Mesendoderm (in vitro differentiated cells): ENCODE measurements around the gene SLAMF6.
"Not testable (repeated sequence)": the region's sequence is repeated elsewhere in the genome, so short reads cannot be mapped to it uniquely, and the experiment has no call there.

Source experiments
- DNase-seq: peaks from one replicate; pipeline ENCODE4 v3.0.0; 2013
- H2AK5ac ChIP-seq: 2 replicates; pipeline ENCODE4 v1.6.1; 2013; ENCODE audit warnings: low read length, inconsistent platforms
- H2BK120ac ChIP-seq: 2 replicates; pipeline ENCODE4 v1.6.1; 2013; ENCODE audit warnings: low read depth, mild to moderate bottlenecking, low read length, moderate library complexity, mixed read lengths
- H2BK15ac ChIP-seq: replicated peaks from 2 replicates; pipeline ENCODE4 v1.6.1; 2013; ENCODE audit warnings: low read depth, mild to moderate bottlenecking, moderate library complexity
- H2BK5ac ChIP-seq: 2 replicates; pipeline ENCODE4 v1.6.1; 2013; ENCODE audit warnings: low read length, inconsistent platforms
- H3K18ac ChIP-seq: 2 replicates; pipeline ENCODE4 v1.6.1; 2013; ENCODE audit warnings: mild to moderate bottlenecking, low read length, mixed read lengths
- H3K23ac ChIP-seq: one replicate; pipeline ENCODE4 v1.6.1; 2013; ENCODE audit warnings: low read length
- H3K27ac ChIP-seq: 2 replicates; pipeline ENCODE4 v1.5.1; 2013; ENCODE audit warnings: low read depth, mild to moderate bottlenecking, inconsistent platforms, low read length, moderate library complexity
- H3K27me3 ChIP-seq: 2 replicates; pipeline ENCODE4 v1.6.1; 2013; ENCODE audit warnings: low read length, control low read depth, mild to moderate bottlenecking, inconsistent platforms; ENCODE audit not compliant: insufficient read depth, poor library complexity
- H3K36me3 ChIP-seq: 2 replicates; pipeline ENCODE4 v1.6.1; 2013; ENCODE audit warnings: low read length, inconsistent platforms; ENCODE audit not compliant: control insufficient read depth, insufficient read depth
- H3K4ac ChIP-seq: one replicate; pipeline ENCODE4 v1.6.1; 2013; ENCODE audit warnings: low read depth, mild to moderate bottlenecking, low read length, moderate library complexity
- H3K4me1 ChIP-seq: 2 replicates; pipeline ENCODE4 v1.6.1; 2013; ENCODE audit warnings: low read depth, low read length, inconsistent platforms; ENCODE audit not compliant: control insufficient read depth
- H3K4me2 ChIP-seq: 2 replicates; pipeline ENCODE4 v1.6.1; 2013; ENCODE audit warnings: low read length
- H3K4me3 ChIP-seq: 2 replicates; pipeline ENCODE4 v1.5.1; 2013; ENCODE audit warnings: mild to moderate bottlenecking, low read length
- H3K56ac ChIP-seq: one replicate; pipeline ENCODE4 v1.6.1; 2013; ENCODE audit warnings: low read length
- H3K79me1 ChIP-seq: 2 replicates; pipeline ENCODE4 v1.6.1; 2013; ENCODE audit warnings: low read length, inconsistent platforms
- H3K79me2 ChIP-seq: 2 replicates; pipeline ENCODE4 v1.6.1; 2013; ENCODE audit warnings: mild to moderate bottlenecking, low read length; ENCODE audit not compliant: control insufficient read depth, insufficient read depth
- H3K9ac ChIP-seq: 2 replicates; pipeline ENCODE4 v1.6.1; 2013; ENCODE audit warnings: low read length, inconsistent platforms
- H4K5ac ChIP-seq: one replicate; pipeline ENCODE4 v1.6.1; 2013; ENCODE audit warnings: low read length
- H4K8ac ChIP-seq: one replicate; pipeline ENCODE4 v1.6.1; 2013; ENCODE audit warnings: low read depth, mild to moderate bottlenecking, control low read depth, low read length, moderate library complexity
- WGBS: extraction: QIAGEN DNeasy Blood & Tissue Kit; methylation state at CpG from one replicate; pipeline ENCODE4 v1.1.7; 2013; ENCODE audit warnings: low lambda C conversion rate, missing lambda C conversion rate; ENCODE audit not compliant: insufficient coverage; ENCODE audit errors: extremely low coverage; 5-methylcytosine and 5-hydroxymethylcytosine counted together

Gene SLAMF6

GRCh38 chr1:160565564-160565963 lies 42.5 kb upstream of the SLAMF6 start:
- Histone ChIP-seq H3K27ac (no peak overlapping the region), H3K18ac (no peak overlapping the region), H4K5ac (no peak overlapping the region), H4K8ac (no peak overlapping the region), H2BK5ac (no peak overlapping the region), H3K4me3 (no peak overlapping the region), H3K4me1 (peaks cover 4% of the 10 kb centered on the region), H3K23ac (no peak overlapping the region), H3K27me3 (no peaks in the 10 kb centered on the region), H3K79me2 (no peaks in the 10 kb centered on the region), H3K79me1 (no peaks in the 10 kb centered on the region), H2BK120ac (no peak overlapping the region), H3K4me2 (no peak overlapping the region), H3K36me3 (no peaks in the 10 kb centered on the region), H3K56ac (no peak overlapping the region), H2AK5ac (no peak overlapping the region), H2BK15ac (no peak overlapping the region), H3K4ac (no peak overlapping the region), H3K9ac (no peak overlapping the region)
- WGBS: no CpG with 5 or more reads among the region's 4 CpGs
- no peak for DNase-seq

- not testable (repeated sequence) for H3K27ac ChIP-seq, H4K8ac ChIP-seq, H3K4me3 ChIP-seq, H3K27me3 ChIP-seq, H2BK5ac ChIP-seq, H2BK120ac ChIP-seq, H3K4me2 ChIP-seq, H4K5ac ChIP-seq, H2BK15ac ChIP-seq, H3K9ac ChIP-seq, H3K36me3 ChIP-seq, H3K18ac ChIP-seq, H2AK5ac ChIP-seq, H3K4me1 ChIP-seq, H3K4ac ChIP-seq, H3K79me2 ChIP-seq, H3K56ac ChIP-seq, H3K79me1 ChIP-seq, H3K23ac ChIP-seq, DNase-seq
- WGBS: no CpG with 5 or more reads among the region's 1 CpG
Observed at GRCh38 chr1:160563230-160563629, 40.2 kb upstream of the SLAMF6 start.

GRCh38 chr1:160562745-160563144 lies 39.7 kb upstream of the SLAMF6 start:
- not testable (repeated sequence) for H3K23ac ChIP-seq, H2BK15ac ChIP-seq, H3K4me3 ChIP-seq, H4K8ac ChIP-seq, H2BK5ac ChIP-seq, H3K56ac ChIP-seq, H3K4ac ChIP-seq, H3K27me3 ChIP-seq, H3K9ac ChIP-seq, H3K27ac ChIP-seq, H2AK5ac ChIP-seq, H3K4me2 ChIP-seq, DNase-seq, H3K4me1 ChIP-seq, H3K36me3 ChIP-seq, H2BK120ac ChIP-seq, H4K5ac ChIP-seq, H3K79me1 ChIP-seq, H3K79me2 ChIP-seq, H3K18ac ChIP-seq
- no CpG with 5 or more reads among the region's 2 CpGs for WGBS

GRCh38 chr1:160560806-160561205 lies 37.8 kb upstream of the SLAMF6 start:
- Histone ChIP-seq H3K9ac (no peak overlapping the region), H4K8ac (no peak overlapping the region), H3K36me3 (no peaks in the 10 kb centered on the region)

GRCh38 chr1:160560045-160560705 lies 37.1 kb upstream of the SLAMF6 start:
- Histone ChIP-seq H3K18ac (no peak overlapping the region), H3K4me1 (no peaks in the 10 kb centered on the region), H3K23ac (no peak overlapping the region), H4K8ac (no peak overlapping the region), H3K27me3 (no peaks in the 10 kb centered on the region), H3K27ac (no peak overlapping the region), H3K79me2 (no peaks in the 10 kb centered on the region), H4K5ac (no peak overlapping the region), H3K79me1 (no peaks in the 10 kb centered on the region), H3K4me2 (no peak overlapping the region), H2BK120ac (no peak overlapping the region), H3K36me3 (no peaks in the 10 kb centered on the region), H3K4ac (no peak overlapping the region), H3K9ac (no peak overlapping the region), H3K56ac (no peak overlapping the region), H2BK5ac (no peak overlapping the region), H2BK15ac (no peak overlapping the region), H2AK5ac (no peak overlapping the region), H3K4me3 (no peak overlapping the region)
- no peak for DNase-seq
- WGBS: no CpG with 5 or more reads among the region's 4 CpGs

More at GRCh38 chr1:160560806-160561205, 37.8 kb upstream of the SLAMF6 start:
- DNase-seq: no peak
- H3K27me3 ChIP-seq: no peaks in the 10 kb centered on the region
- no peak overlapping the region for H2BK120ac ChIP-seq
- no peak overlapping the region for H2BK15ac ChIP-seq
- no peak overlapping the region for H3K27ac ChIP-seq
- H3K4me1 ChIP-seq: no peaks in the 10 kb centered on the region
- no peak overlapping the region for H3K23ac ChIP-seq
- no peak overlapping the region for H2AK5ac ChIP-seq
- no peak overlapping the region for H3K4ac ChIP-seq
- H3K79me1 ChIP-seq: no peaks in the 10 kb centered on the region
- H3K56ac ChIP-seq: no peak overlapping the region
- no peaks in the 10 kb centered on the region for H3K79me2 ChIP-seq
- no peak overlapping the region for H3K18ac ChIP-seq
- H4K5ac ChIP-seq: no peak overlapping the region
- no peak overlapping the region for H3K4me2 ChIP-seq
- H2BK5ac ChIP-seq: no peak overlapping the region
- H3K4me3 ChIP-seq: no peak overlapping the region

GRCh38 chr1:160559437-160559836 lies 36.4 kb upstream of the SLAMF6 start:
- H2BK5ac ChIP-seq, H3K23ac ChIP-seq, H3K27me3 ChIP-seq, H3K79me2 ChIP-seq, H3K18ac ChIP-seq, H3K4me1 ChIP-seq, H3K27ac ChIP-seq, H2BK120ac ChIP-seq, H3K56ac ChIP-seq, H2BK15ac ChIP-seq, H3K4me2 ChIP-seq, H3K36me3 ChIP-seq, H4K5ac ChIP-seq, H3K79me1 ChIP-seq, H4K8ac ChIP-seq, H3K9ac ChIP-seq, DNase-seq, H3K4me3 ChIP-seq, H2AK5ac ChIP-seq, H3K4ac ChIP-seq: not testable (repeated sequence)
- no CpG with 5 or more reads among the region's 3 CpGs for WGBS
